ENCODE data around the gene ZNF576. TPM values are rescaled to one million over a fixed set of nuclear protein-coding genes. Genes with fewer than 3 reads are reported as not detected.
"Not testable (repeated sequence)": the region's sequence is repeated elsewhere in the genome, so short reads cannot be mapped to it uniquely, and the experiment has no call there.

The ZNF576 gene
- total and polyA plus RNA-seq, 2 of the 4 experiments (the other 2 are of a cell fraction): 13.8 to 19.5 TPM

- H2BK20ac ChIP-seq (ENCODE audit: low read depth, low read length); H4K91ac ChIP-seq (ENCODE audit: insufficient read depth, low read depth, low read length); H4K5ac ChIP-seq (ENCODE audit: low read depth, low read length); H3K4me1 ChIP-seq (ENCODE audit: control insufficient read depth, insufficient read depth, low read length); H2BK5ac ChIP-seq (ENCODE audit: low read depth, low read length, poor library complexity, severe bottlenecking); H3K18ac ChIP-seq (ENCODE audit: low read depth, low read length); H3K4ac ChIP-seq (ENCODE audit: low read depth, low read length); ATAC-seq (ENCODE audit: low read depth); H2BK15ac ChIP-seq (ENCODE audit: low read depth, low read length); H3K4me2 ChIP-seq (ENCODE audit: low read depth, low read length); H2BK120ac ChIP-seq (ENCODE audit: low read depth, low read length); H3K9ac ChIP-seq (ENCODE audit: low read depth, low read length); H3K14ac ChIP-seq (replicated peaks; ENCODE audit: low read depth, low read length); dilution Hi-C loops (cut with HindIII; ENCODE audit: low sequenced_read_pairs, unreplicated experiment); H4K8ac ChIP-seq (ENCODE audit: low read depth in 2 of 2, low read length in 2 of 2); H4K20me1 ChIP-seq (ENCODE audit: insufficient read depth, low read length); H3K9me3 ChIP-seq (ENCODE audit: control insufficient read depth, insufficient read depth, low read length); H3K27ac ChIP-seq (ENCODE audit: insufficient read depth, low read length); H3K23ac ChIP-seq (ENCODE audit: low read depth, low read length); H2AFZ ChIP-seq (replicated peaks; ENCODE audit: low read length, poor library complexity); H2AK5ac ChIP-seq (ENCODE audit: low read depth, low read length); CTCF ChIA-PET; DNase-seq; H3K56ac ChIP-seq (ENCODE audit: extremely low read depth, insufficient read depth, low read length); H3K9me1 ChIP-seq (ENCODE audit: insufficient read depth, low read length); H3K4me3 ChIP-seq (ENCODE audit: insufficient read depth, low read depth, low read length); H2AK9ac ChIP-seq (replicated peaks; ENCODE audit: low read depth, low read length, poor library complexity); H3K27me3 ChIP-seq (ENCODE audit: control insufficient read depth, insufficient read depth, low read length); BruUV-seq (replicated peaks): not testable (repeated sequence)
- POLR2A ChIA-PET (ENCODE audit: unreplicated experiment): interaction anchor here (0.5 kb wide), 1 partner anchor 1132 kb away, joined by 13 read pairs; no protein-coding TSS in a partner anchor
- Histone ChIP-seq H3K79me1 (ENCODE audit: low read depth in 1 of 2, low read length in 2 of 2) (peaks cover 12 to 24% of the 10 kb centered on the region in 2 experiments; a peak in 3 of 4 replicates), H3K36me3 (ENCODE audit: control insufficient read depth, insufficient read depth, low read length) (peaks cover 48% of the 10 kb centered on the region)
- no CpG with 5 or more reads among the region's 7 CpGs for WGBS, 2 experiments (ENCODE audit: extremely low coverage in 2 of 2, insufficient read length in 1 of 2)
- intact Hi-C loops (cut with micrococcal nuclease) (loop anchor here (5.0 kb wide), 2 partner anchors 113 to 218 kb away; no protein-coding TSS in a partner anchor), in situ Hi-C loops (cut with MboI; ENCODE audit: low sequenced_read_pairs) (loop anchor here (5.0 kb wide), 1 partner anchor 98 kb away; no protein-coding TSS in a partner anchor)
These were observed 53.9 kb downstream of the ZNF576 start for GRCh38 chr19:43650276-43650675.

Other genes starting within 250 kb of the ZNF576 start
- gene CD177, start 242.9 kb upstream of the ZNF576 start, total RNA-seq (2012; rRNA removed): under 0.01 TPM in 1 of 2 replicates, not detected in the other
- 0.14 and 0.17 TPM in 2 replicates for gene CD177, start 242.9 kb upstream of the ZNF576 start, polyA plus RNA-seq (2012; rRNA removed)
- not detected in 2 replicates for gene TEX101, start 181.7 kb upstream of the ZNF576 start, total RNA-seq (2012; rRNA removed)
- gene TEX101, start 181.7 kb upstream of the ZNF576 start, polyA plus RNA-seq (2012; rRNA removed): not detected in 2 replicates
- gene LYPD3, start 131.0 kb upstream of the ZNF576 start, total RNA-seq (2012; rRNA removed): 0.18 TPM in 1 of 2 replicates, not detected in the other
- 1.1 TPM in 2 replicates for gene LYPD3, start 131.0 kb upstream of the ZNF576 start, polyA plus RNA-seq (2012; rRNA removed)
- 2.9 and 3.3 TPM in 2 replicates for gene PHLDB3, start 91.8 kb upstream of the ZNF576 start, total RNA-seq (2012; rRNA removed)
- gene PHLDB3, start 91.8 kb upstream of the ZNF576 start, polyA plus RNA-seq (2012; rRNA removed): 10.6 and 12.4 TPM in 2 replicates
- 141 and 161 TPM in 2 replicates for gene ETHE1, start 69.4 kb upstream of the ZNF576 start, total RNA-seq (2012; rRNA removed)
- 233 and 249 TPM in 2 replicates for gene ETHE1, start 69.4 kb upstream of the ZNF576 start, polyA plus RNA-seq (2012; rRNA removed)
- not detected in 2 replicates for gene ZNF575, start 63.4 kb upstream of the ZNF576 start, total RNA-seq (2012; rRNA removed)
- gene ZNF575, start 63.4 kb upstream of the ZNF576 start, polyA plus RNA-seq (2012; rRNA removed): 0.77 and 0.87 TPM in 2 replicates
- 12.2 and 12.5 TPM in 2 replicates for gene XRCC1, start 21.1 kb upstream of the ZNF576 start, total RNA-seq (2012; rRNA removed)
- 21.3 and 25.9 TPM in 2 replicates for gene XRCC1, start 21.1 kb upstream of the ZNF576 start, polyA plus RNA-seq (2012; rRNA removed)
- 0.54 and 0.83 TPM in 2 replicates for gene PINLYP, start 20.8 kb upstream of the ZNF576 start, total RNA-seq (2012; rRNA removed)
- 1.0 and 1.4 TPM in 2 replicates for gene PINLYP, start 20.8 kb upstream of the ZNF576 start, polyA plus RNA-seq (2012; rRNA removed)
- gene IRGQ, start 461 bp upstream of the ZNF576 start, total RNA-seq (2012; rRNA removed): 9.0 and 10.8 TPM in 2 replicates
- gene IRGQ, start 461 bp upstream of the ZNF576 start, polyA plus RNA-seq (2012; rRNA removed): 6.8 and 9.9 TPM in 2 replicates
- not detected in 2 replicates for gene SRRM5, start 15.5 kb downstream of the ZNF576 start, total RNA-seq (2012; rRNA removed)
- gene SRRM5, start 15.5 kb downstream of the ZNF576 start, polyA plus RNA-seq (2012; rRNA removed): 0.10 TPM in 2 replicates
- 9.9 and 10.3 TPM in 2 replicates for gene ZNF428, start 23.0 kb downstream of the ZNF576 start, total RNA-seq (2012; rRNA removed)
- gene ZNF428, start 23.0 kb downstream of the ZNF576 start, polyA plus RNA-seq (2012; rRNA removed): 32.3 and 45.4 TPM in 2 replicates
- 1.7 and 2.0 TPM in 2 replicates for gene CADM4, start 43.3 kb downstream of the ZNF576 start, total RNA-seq (2012; rRNA removed)
- gene CADM4, start 43.3 kb downstream of the ZNF576 start, polyA plus RNA-seq (2012; rRNA removed): 4.0 and 4.9 TPM in 2 replicates
- 112 and 115 TPM in 2 replicates for gene PLAUR, start 73.6 kb downstream of the ZNF576 start, total RNA-seq (2012; rRNA removed)
- gene PLAUR, start 73.6 kb downstream of the ZNF576 start, polyA plus RNA-seq (2012; rRNA removed): 263 and 328 TPM in 2 replicates
- gene IRGC, start 119.5 kb downstream of the ZNF576 start, total RNA-seq (2012; rRNA removed): not detected in 2 replicates
- gene IRGC, start 119.5 kb downstream of the ZNF576 start, polyA plus RNA-seq (2012; rRNA removed): not detected in 2 replicates
- gene SMG9, start 158.4 kb downstream of the ZNF576 start, total RNA-seq (2012; rRNA removed): 4.8 and 5.8 TPM in 2 replicates
- gene SMG9, start 158.4 kb downstream of the ZNF576 start, polyA plus RNA-seq (2012; rRNA removed): 21.4 and 24.3 TPM in 2 replicates
- gene KCNN4, start 184.4 kb downstream of the ZNF576 start, total RNA-seq (2012; rRNA removed): 0.54 and 0.83 TPM in 2 replicates
- gene KCNN4, start 184.4 kb downstream of the ZNF576 start, polyA plus RNA-seq (2012; rRNA removed): 0.99 and 1.2 TPM in 2 replicates
- gene LYPD5, start 205.9 kb downstream of the ZNF576 start, total RNA-seq (2012; rRNA removed): under 0.01 and 0.36 TPM in 2 replicates
- gene LYPD5, start 205.9 kb downstream of the ZNF576 start, polyA plus RNA-seq (2012; rRNA removed): 0.27 and 0.31 TPM in 2 replicates
- 5.0 and 10.3 TPM in 2 replicates for gene ZNF283, start 230.7 kb downstream of the ZNF576 start, total RNA-seq (2012; rRNA removed)
- gene ZNF283, start 230.7 kb downstream of the ZNF576 start, polyA plus RNA-seq (2012; rRNA removed): 1.2 and 2.1 TPM in 2 replicates

All from IMR-90 (cell line).